ENCODE results near the gene GGACT. TPM values are rescaled to one million over a fixed set of nuclear protein-coding genes. Genes with fewer than 3 reads are reported as not detected.

GGACT gene
- total RNA-seq, 1 donor: 9.1 TPM

DNA sequence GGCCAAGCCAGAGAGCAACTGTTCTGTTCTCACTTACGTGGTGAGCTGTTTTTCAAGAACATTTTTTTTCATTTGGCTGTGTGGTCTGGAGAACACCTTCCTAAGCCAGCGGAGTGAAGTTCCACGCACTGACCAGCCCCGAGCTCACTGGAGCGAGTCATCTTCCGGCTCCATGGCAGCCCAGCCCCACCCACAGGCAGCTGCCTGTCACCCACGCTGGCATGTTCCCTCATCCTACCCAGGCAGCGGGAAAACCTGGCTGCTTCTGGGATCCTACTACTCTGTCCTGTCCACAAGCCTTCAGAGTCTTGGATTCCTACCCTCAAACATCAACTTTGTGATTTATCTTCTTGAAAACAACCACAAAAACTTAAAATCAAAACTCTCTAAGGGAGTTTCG is 76.2 kb downstream of the GGACT start:
- TF ChIP-seq, protein P1, sequence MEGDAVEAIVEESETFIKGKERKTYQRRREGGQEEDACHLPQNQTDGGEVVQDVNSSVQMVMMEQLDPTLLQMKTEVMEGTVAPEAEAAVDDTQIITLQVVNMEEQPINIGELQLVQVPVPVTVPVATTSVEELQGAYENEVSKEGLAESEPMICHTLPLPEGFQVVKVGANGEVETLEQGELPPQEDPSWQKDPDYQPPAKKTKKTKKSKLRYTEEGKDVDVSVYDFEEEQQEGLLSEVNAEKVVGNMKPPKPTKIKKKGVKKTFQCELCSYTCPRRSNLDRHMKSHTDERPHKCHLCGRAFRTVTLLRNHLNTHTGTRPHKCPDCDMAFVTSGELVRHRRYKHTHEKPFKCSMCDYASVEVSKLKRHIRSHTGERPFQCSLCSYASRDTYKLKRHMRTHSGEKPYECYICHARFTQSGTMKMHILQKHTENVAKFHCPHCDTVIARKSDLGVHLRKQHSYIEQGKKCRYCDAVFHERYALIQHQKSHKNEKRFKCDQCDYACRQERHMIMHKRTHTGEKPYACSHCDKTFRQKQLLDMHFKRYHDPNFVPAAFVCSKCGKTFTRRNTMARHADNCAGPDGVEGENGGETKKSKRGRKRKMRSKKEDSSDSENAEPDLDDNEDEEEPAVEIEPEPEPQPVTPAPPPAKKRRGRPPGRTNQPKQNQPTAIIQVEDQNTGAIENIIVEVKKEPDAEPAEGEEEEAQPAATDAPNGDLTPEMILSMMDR (IDR thresholded peaks at IDR 0.05; ENCODE audit: insufficient read depth, low read length): no peak
- no peak overlapping the region for H3K4me3 ChIP-seq (ENCODE audit: low read depth, low read length)
- no peak for DNase-seq (ENCODE audit: low read depth)

DNA sequence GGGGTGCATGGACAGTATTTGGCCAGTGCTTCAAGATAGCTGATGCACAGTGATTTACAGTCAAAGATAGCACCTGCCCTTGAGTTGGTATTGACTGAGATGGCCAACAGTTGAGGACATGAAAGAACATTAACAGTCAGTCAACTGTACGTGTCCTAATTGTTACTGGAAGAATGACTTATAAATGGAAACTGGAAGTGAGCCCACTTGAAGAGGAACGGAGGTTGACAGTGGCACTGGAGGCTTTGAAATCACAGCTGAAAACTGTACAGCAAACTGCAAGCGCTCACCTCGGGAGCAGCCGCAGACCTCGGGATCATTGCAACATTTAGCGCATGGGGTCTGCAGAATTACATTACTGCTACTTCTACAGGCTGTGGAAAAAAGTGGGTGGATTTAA is 77.1 kb downstream of the GGACT start:
- TF ChIP-seq, protein P1 (IDR thresholded peaks at IDR 0.05; ENCODE audit: insufficient read depth, low read length): no peak
- no peak overlapping the region for H3K4me3 ChIP-seq (ENCODE audit: low read depth, low read length)
- no peak for DNase-seq (ENCODE audit: low read depth)

DNA sequence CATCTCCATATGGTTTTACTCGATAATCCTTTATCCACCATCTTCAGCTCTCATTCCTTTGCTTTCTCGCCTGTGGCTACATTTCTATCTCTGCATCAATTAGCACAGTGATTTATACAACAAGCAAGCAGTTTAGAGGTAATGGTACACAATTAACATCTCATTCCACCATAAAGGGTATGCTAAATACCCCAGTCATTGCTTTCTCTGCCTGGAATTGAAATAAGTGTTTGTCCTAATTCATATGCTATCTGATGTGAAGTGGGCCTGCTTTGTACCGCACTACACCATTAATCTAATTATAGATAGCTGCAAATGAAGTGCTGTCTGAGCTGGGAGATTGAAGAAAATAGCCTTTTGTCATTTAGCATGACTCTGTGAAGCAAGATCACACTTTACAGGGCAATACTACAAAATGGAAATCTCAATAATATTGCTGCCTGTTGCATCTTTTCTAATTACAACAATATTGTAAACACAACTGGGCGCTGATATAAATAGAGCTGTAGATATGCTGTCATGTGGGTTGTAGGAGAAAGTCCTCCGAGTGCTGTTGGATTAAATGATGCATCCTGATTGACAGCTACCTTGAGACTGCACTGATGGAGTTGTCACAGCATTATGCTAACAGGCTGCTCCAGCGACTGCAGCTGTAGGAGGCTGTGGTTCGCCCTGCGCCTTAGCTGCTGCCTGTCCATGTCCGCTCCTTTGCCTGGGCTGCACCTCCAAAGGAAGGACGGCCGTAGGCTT is 78.2 kb downstream of the GGACT start:
- no peak for DNase-seq (ENCODE audit: low read depth)
- TF ChIP-seq, protein P1 (IDR thresholded peaks at IDR 0.05; ENCODE audit: insufficient read depth, low read length): no peak
- no peak overlapping the region for H3K4me3 ChIP-seq (ENCODE audit: low read depth, low read length)

DNA sequence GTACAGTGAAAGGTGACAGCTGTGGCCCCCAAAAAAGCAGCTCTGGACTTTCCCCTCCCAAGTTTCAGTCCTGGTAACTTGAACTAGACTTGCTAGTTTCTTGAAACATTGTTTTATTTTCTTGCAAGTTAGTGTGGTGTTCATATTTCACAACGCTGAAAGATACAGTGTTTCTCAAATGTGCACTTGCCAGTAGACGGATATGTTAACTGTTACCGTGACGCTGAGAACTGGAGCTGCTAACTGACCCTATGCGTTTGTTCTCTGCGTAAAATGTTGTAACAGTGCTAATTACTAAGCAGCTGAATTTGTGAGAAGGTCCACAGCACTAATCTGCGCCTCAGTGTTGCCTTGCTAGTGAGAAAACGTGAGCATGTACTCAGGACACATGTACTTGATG is 79.6 kb downstream of the GGACT start:
- TF ChIP-seq, protein P1 (IDR thresholded peaks at IDR 0.05; ENCODE audit: insufficient read depth, low read length): no peak
- no peak for DNase-seq (ENCODE audit: low read depth)
- H3K4me3 ChIP-seq (ENCODE audit: low read depth, low read length): no peak overlapping the region

DNA sequence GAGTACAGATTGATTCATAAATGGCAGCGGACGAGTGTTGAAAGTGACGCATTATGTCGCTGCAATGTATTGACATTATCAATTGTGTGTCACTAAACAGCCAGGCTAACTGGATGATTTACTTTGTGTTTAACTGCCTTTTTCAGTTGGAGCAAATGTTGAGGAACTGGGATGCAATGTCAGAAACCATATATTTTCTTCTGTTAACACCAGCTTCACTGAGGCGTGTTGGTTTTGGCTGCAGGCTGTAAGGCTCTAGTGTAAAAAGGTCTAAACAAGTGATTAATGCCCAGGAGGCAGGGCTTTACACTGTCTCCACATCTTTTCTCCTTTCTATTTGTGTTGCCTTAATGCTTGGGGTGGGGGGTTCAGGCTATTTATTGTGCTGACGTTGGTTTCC is 80.1 kb downstream of the GGACT start:
- TF ChIP-seq, protein P1 (IDR thresholded peaks at IDR 0.05; ENCODE audit: insufficient read depth, low read length): no peak
- DNase-seq (ENCODE audit: low read depth): no peak
- H3K4me3 ChIP-seq (ENCODE audit: low read depth, low read length): no peak overlapping the region

DNA sequence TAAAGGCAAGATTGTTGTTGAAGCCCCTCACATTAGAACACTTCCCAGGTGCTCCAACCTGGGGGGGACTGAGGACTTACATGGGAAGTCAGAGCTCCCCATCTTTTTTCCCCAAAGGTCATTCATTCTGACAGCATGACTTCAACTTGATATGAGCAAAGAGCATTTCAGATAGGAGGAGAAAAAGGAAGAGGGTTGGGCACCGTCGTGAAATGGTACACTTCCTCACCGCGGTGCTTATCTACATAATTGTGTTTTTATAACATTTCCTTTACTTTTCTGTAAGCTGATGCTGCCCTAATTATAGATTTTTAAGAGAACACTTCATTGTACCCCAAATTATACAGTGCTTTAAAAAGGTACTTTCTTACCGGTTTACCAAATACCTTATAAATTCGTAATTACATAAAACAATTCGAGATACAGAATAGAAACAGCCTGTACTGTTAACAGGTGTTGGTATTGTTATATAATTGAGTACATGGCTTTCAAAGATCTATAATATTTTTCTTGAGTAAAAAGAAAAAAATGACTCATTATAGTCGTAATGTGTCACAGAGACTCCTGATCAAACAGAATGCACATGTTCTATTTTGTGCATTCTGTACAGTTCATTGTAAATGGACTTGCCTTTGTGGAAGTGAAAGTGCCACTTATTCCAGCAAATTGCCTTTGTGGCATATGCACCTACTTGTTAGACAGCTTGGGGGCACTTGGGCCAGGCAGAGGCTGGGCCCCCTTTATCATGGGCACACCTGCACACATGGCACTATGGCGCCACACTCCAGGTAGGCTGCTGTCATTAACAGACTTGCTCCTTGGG is 81.8 kb downstream of the GGACT start:
- TF ChIP-seq, protein P1 (IDR thresholded peaks at IDR 0.05; ENCODE audit: insufficient read depth, low read length): no peak
- no peak for DNase-seq (ENCODE audit: low read depth)
- H3K4me3 ChIP-seq (ENCODE audit: low read depth, low read length): no peak overlapping the region
